Left ventricle myocardium inferior (tissue), 1 donor: ENCODE results near the gene ELP4. TPM values are rescaled to one million over a fixed set of nuclear protein-coding genes. Genes with fewer than 3 reads are reported as not detected.

ENCODE experiments used
- DNase-seq: peaks from one replicate; pipeline ENCODE4 v3.0.0-alpha.2; 2020
- H3K27ac ChIP-seq: fragments of 200-600 bp; replicated peaks from 2 replicates; pipeline ENCODE4 v1.8.0; 2021
- H3K27me3 ChIP-seq: fragments of 200-600 bp; 2 replicates; pipeline ENCODE4 v1.8.0; 2021; ENCODE audit warnings: low read depth
- H3K36me3 ChIP-seq: fragments of 200-600 bp; 2 replicates; pipeline ENCODE4 v1.8.0; 2021
- H3K4me1 ChIP-seq: fragments of 200-600 bp; 2 replicates; pipeline ENCODE4 v1.8.0; 2021
- H3K4me3 ChIP-seq: fragments of 200-600 bp; 2 replicates; pipeline ENCODE4 v1.8.0; 2021; ENCODE audit warnings: mild to moderate bottlenecking, moderate library complexity
- H3K9me3 ChIP-seq: fragments of 200-600 bp; replicated peaks from 2 replicates; pipeline ENCODE4 v1.8.0; 2021
- CTCF ChIP-seq: fragments of 200-600 bp; IDR thresholded peaks from 2 replicates; pipeline ENCODE4 v1.8.0; 2021; ENCODE audit warnings: antibody characterized with exemption, mild to moderate bottlenecking, borderline replicate concordance
- intact Hi-C: fragments of 100-400 bp; cut with micrococcal nuclease; formaldehyde crosslinking; loops from one replicate; pipeline ENCODE4 v1.11.0; 2022
- total RNA-seq: library from RNA; stranded (reverse); fragmentation: NEBNext Ultra II Directional; extraction: Animal tissue kit (Norgen Biotek cat#: 25700); gene quantifications from one replicate; pipeline ENCODE4 v1.2.1, GENCODE V29; 2021
- donor health status: DM: no; HTN: yes; CAD: no; lungs with severe emphysema.

Gene ELP4
- total RNA-seq, 1 donor from 2014 or later: 13.6 TPM

- peaks cover 22% of the 10 kb centered on the region for H3K4me1 ChIP-seq
- no peak for TF ChIP-seq CTCF
- H3K36me3 ChIP-seq: peaks cover 19% of the 10 kb centered on the region
- DNase-seq: no peak
- no peaks in the 10 kb centered on the region for H3K9me3 ChIP-seq
- no peaks in the 10 kb centered on the region for H3K27me3 ChIP-seq
- no peak overlapping the region for H3K4me3 ChIP-seq
- H3K27ac ChIP-seq: no peak overlapping the region
- intact Hi-C loops: no loop called here
Measured at GRCh38 chr11:31645747-31646146, 136.2 kb downstream of the ELP4 start.

DNA sequence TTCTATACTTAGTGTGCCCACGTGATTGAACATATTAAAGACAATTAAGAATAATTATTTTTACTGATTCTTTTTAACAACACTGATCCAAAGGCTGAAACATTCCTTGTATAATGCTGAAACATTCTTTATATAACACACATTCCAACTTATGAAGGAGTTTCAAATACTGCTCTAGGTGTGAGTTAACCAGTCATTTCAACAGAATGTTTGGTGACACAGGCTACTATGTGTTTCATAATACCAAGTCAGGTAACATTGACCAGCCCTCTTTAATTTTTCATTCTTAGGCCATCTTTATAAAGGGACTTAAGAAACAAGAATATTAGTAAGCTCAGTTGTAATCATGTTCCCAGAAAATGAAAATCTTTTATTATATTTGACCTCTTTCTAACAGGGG is 136.6 kb downstream of the ELP4 start:
- intact Hi-C loops: no loop called here
- peaks cover 22% of the 10 kb centered on the region for H3K4me1 ChIP-seq
- no peaks in the 10 kb centered on the region for H3K9me3 ChIP-seq
- no peaks in the 10 kb centered on the region for H3K27me3 ChIP-seq
- no peak for DNase-seq
- H3K27ac ChIP-seq: no peak overlapping the region
- no peak overlapping the region for H3K4me3 ChIP-seq
- no peak for TF ChIP-seq CTCF
- peaks cover 22% of the 10 kb centered on the region for H3K36me3 ChIP-seq

DNA sequence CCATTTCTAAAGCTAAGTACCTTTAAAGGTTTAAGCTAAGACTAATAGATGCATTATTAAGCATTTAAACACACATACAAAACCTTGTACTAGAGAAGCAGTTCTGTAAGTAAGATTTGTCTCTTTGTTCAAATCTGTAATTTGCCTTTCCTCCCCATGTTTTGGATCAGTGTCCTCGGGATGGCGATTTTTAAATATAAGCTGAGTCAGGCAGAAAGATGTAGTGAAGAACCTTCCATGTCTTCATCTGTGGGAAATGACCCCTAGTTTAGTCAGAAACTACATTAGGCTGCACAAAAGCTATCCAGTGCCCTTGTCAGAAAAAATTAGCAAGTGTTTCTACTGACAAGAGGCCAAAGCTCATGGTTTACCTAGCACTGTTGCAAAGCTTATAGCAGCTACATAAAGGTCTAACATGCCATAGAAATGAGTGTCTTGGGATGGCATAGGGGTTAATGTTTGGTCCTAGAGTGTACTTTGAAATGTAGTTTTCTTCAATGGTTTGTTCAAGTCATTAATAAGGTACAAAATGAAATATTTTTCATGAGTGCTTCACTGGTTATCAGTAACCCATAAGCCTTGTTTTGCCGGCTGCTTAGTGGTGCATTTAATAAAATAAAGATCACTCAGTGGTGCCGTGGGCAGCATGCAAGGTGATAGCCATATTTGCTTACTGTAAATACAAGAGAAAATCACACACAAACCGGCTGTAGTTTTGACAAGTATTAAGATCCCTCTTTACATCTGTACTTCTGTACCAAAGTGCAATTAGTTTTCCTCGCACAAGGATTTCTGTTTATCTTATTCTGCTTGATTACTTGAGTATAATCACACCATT is 139.8 kb downstream of the ELP4 start:
- intact Hi-C loops: no loop called here

DNA sequence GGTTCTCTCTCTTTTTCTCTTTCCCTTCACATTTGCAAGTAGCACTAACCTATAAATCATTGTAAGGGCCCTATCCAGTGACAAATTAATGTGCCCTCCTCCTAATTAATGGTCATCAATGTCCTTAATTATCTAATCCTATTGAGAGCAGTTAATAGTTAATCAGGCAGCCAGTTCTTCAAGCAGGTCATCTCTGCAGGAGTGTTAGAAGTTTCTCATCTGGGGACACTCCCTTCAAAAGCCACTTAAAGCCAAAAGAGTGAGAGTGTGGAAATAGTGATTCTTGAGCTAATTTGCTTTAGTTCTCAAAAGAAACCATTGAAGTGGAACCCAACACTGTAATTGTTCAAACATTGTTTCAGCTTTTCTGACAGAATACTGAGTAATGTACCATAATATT is 141.6 kb downstream of the ELP4 start:
- Histone ChIP-seq H3K27ac (no peak overlapping the region), H3K36me3 (peaks cover 22% of the 10 kb centered on the region), H3K9me3 (no peaks in the 10 kb centered on the region), H3K27me3 (no peaks in the 10 kb centered on the region), H3K4me3 (no peak overlapping the region), H3K4me1 (peaks cover 13% of the 10 kb centered on the region)
- no peak for TF ChIP-seq CTCF
- DNase-seq: no peak
- intact Hi-C loops: no loop called here

More for the DNA sequence above, 139.8 kb downstream of the ELP4 start:
- no peaks in the 10 kb centered on the region for H3K27me3 ChIP-seq
- no peak for TF ChIP-seq CTCF
- peaks cover 23% of the 10 kb centered on the region for H3K4me1 ChIP-seq
- no peak overlapping the region for H3K27ac ChIP-seq
- DNase-seq: no peak
- H3K4me3 ChIP-seq: no peak overlapping the region
- peaks cover 22% of the 10 kb centered on the region for H3K36me3 ChIP-seq
- H3K9me3 ChIP-seq: no peaks in the 10 kb centered on the region

DNA sequence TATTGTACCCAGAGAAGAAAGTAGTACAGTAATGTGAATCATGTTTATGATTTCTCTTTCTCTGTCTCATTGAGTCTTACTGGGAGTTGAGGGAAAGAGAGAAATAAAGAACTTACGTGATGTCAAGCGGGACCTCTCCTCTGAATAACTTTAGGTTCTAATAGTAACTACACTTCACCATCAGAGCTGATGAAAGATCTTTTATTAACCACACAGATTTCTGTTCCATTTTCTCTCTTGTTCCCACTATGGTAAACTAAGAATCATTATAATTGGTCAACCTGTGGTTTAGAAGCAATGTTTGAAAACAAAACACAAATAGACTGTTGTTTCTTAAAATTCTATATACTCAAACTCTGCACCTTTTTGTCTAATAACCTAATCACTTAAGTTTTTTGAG is 142.3 kb downstream of the ELP4 start:
- DNase-seq: no peak
- intact Hi-C loops: no loop called here
- H3K36me3 ChIP-seq: peaks cover 22% of the 10 kb centered on the region
- H3K27ac ChIP-seq: no peak overlapping the region
- H3K4me1 ChIP-seq: peaks cover 12% of the 10 kb centered on the region
- H3K4me3 ChIP-seq: no peak overlapping the region
- H3K9me3 ChIP-seq: no peaks in the 10 kb centered on the region
- no peak for TF ChIP-seq CTCF
- no peaks in the 10 kb centered on the region for H3K27me3 ChIP-seq
